HUES64 (cell line): ENCODE data around the gene TNKS1BP1.
"Not testable (repeated sequence)": the region's sequence is repeated elsewhere in the genome, so short reads cannot be mapped to it uniquely, and the experiment has no call there.

Experiments
- H3K27ac ChIP-seq: 2 replicates; pipeline ENCODE4 v1.7.0; 2013; ENCODE audit warnings: low read depth, low read length, inconsistent platforms
- H3K27me3 ChIP-seq: 2 replicates; pipeline ENCODE4 v1.6.1; 2013; ENCODE audit warnings: mild to moderate bottlenecking, low read length; ENCODE audit not compliant: insufficient read depth
- H3K36me3 ChIP-seq: 2 replicates; pipeline ENCODE4 v1.6.1; 2013; ENCODE audit warnings: mild to moderate bottlenecking, low read length; ENCODE audit not compliant: insufficient read depth
- H3K4me1 ChIP-seq: 2 replicates; pipeline ENCODE4 v1.6.1; 2013; ENCODE audit warnings: mild to moderate bottlenecking, low read length, moderate library complexity; ENCODE audit not compliant: insufficient read depth
- H3K4me3 ChIP-seq: 2 replicates; pipeline ENCODE4 v1.5.1; 2013; ENCODE audit warnings: mild to moderate bottlenecking, low read length, moderate library complexity
- H3K9ac ChIP-seq: 2 replicates; pipeline ENCODE4 v1.6.1; 2013; ENCODE audit warnings: mild to moderate bottlenecking, low read depth, low read length
- H3K9me3 ChIP-seq: 2 replicates; pipeline ENCODE4 v1.6.1; 2013; ENCODE audit warnings: low read depth, low read length; ENCODE audit not compliant: insufficient read depth
- WGBS: fragments of 150-250, 120-280 bp; methylation state at CpG from one replicate; pipeline ENCODE4 v1.1.7; 2013; ENCODE audit warnings: missing lambda C conversion rate; 5-methylcytosine and 5-hydroxymethylcytosine counted together

The TNKS1BP1 gene

DNA sequence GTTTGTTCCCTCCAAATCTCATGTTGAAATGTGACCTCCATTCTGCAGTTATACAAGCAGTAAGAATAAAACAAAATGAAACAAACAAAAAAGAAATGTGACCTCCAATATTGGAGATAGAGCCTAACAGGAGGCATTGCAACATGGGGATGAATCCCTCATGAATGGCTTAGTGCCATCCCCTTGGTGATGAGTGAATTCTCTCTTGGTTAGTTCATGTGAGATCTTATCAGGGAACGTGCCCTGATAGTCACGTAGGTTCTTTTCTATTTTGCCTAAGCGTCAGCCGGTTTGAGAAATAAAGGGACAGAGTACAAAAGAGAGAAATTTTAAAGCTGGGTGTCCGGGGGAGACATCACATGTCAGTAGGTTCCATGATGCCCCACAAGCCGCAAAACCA is 43.2 kb downstream of the TNKS1BP1 start:
- 85% methylated on average over 6 of the region's 6 CpGs for WGBS
- not testable (repeated sequence) for H3K9me3 ChIP-seq, H3K9ac ChIP-seq, H3K4me3 ChIP-seq, H3K36me3 ChIP-seq, H3K27ac ChIP-seq, H3K27me3 ChIP-seq
- H3K4me1 ChIP-seq: peaks cover 28% of the 10 kb centered on the region

DNA sequence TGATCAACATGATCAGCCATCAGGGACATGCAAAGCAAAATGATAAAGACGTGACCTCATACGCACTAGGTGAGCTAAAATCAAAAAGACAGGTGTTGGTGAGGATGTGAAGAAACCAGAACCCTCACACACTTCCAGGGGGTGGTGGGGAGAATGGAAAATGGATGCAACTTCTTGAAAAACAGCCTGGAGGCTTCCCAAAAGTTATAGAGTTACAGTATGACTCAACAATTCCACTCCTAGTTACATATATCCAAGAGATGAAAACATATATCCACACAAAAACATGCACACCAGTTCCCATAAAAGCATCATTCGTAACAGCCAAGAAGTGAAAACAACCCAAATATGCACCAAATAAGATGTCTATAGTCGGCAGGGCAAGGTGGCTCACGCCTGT is 45.6 kb downstream of the TNKS1BP1 start:
- Histone ChIP-seq H3K4me1 (peaks cover 23% of the 10 kb centered on the region), H3K9ac (no peak overlapping the region), H3K9me3 (0 out of 2 replicates have a peak, but pooled peaks cover 2% of the 10 kb centered on the region), H3K27me3 (peaks cover 14% of the 10 kb centered on the region), H3K27ac (no peak overlapping the region), H3K4me3 (no peak overlapping the region), H3K36me3 (no peaks in the 10 kb centered on the region)
- WGBS: 95% methylated on average over 5 of the region's 5 CpGs

DNA sequence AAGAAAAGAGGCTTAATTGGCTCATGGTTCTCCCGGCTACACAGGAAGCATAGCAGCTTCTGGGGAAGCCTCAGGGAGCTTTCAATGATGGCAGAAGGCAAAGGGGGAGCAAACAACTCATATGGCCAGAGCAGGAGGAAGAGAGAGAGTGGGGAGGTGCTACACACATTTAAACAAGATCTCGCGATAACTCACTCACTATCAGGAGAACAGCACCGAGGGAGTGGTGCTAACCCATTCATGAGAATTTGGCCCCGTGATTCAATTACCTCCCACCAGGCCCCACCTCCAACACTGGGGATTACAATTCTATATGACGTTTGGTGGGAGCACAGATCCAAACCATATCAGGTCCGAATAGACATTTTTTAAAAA is 46.0 kb downstream of the TNKS1BP1 start:
- no peak overlapping the region for H3K9ac ChIP-seq

DNA sequence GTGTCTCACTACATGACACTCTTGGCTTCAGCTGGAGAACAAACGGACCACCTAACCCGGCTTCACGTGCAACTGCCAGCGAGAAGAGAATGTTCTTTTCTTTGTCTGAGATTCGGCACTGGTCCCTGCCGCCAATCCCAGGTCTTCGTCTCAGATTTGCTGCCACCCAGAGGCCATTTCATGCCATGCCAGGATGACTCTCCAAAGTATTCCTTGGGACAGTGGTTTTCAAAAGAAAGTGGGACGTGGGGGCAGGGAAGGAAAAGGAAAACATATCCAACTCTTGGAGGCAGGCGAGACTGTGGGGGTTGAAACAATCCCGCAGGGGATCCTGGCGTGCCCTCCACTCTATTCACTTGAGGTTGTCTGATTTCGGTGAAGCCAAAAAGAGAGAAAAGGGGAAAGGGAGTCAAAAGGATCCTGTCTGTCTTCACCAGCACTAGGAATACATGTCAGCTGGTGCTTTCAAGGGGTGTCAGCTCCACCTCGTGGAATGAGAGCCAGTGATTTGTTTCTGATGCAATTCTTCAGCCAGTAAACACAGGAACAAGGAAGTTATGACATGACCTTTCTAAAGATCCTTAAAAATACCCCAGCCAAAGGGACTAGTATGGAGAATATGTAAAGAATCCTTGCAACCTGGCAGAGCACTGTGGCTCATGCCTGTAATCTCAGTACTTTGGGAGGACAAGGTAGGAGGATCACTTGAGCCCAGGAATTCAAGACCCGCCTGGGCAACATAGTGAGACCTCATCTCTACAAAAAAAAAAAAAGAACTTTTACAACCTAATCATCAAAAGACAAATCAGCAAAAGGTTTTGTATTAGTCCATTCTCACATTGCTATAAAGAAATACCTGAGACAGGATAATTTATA is 46.7 kb downstream of the TNKS1BP1 start:
- peak overlapping the region; percentile 32; the same call in 1 of the 2 replicates for H3K27ac ChIP-seq
- H3K27me3 ChIP-seq: peaks cover 14% of the 10 kb centered on the region
- H3K4me1 ChIP-seq: peaks cover 14% of the 10 kb centered on the region
- 12% methylated on average over 14 of the region's 14 CpGs for WGBS
- 0 out of 2 replicates have a peak, but pooled peaks cover 4% of the 10 kb centered on the region for H3K9me3 ChIP-seq
- H3K36me3 ChIP-seq: no peaks in the 10 kb centered on the region
- peak overlapping the region; percentile 57; the same call in 1 of the 2 replicates for H3K9ac ChIP-seq
- peak overlapping the region; percentile 33 for H3K4me3 ChIP-seq

More for the DNA sequence above, 46.0 kb downstream of the TNKS1BP1 start:
- Histone ChIP-seq H3K27me3 (peaks cover 14% of the 10 kb centered on the region), H3K27ac (no peak overlapping the region), H3K9me3 (0 out of 2 replicates have a peak, but pooled peaks cover 2% of the 10 kb centered on the region), H3K4me3 (no peak overlapping the region), H3K4me1 (peaks cover 19% of the 10 kb centered on the region), H3K36me3 (no peaks in the 10 kb centered on the region)
- 91% methylated on average over 7 of the region's 7 CpGs for WGBS

DNA sequence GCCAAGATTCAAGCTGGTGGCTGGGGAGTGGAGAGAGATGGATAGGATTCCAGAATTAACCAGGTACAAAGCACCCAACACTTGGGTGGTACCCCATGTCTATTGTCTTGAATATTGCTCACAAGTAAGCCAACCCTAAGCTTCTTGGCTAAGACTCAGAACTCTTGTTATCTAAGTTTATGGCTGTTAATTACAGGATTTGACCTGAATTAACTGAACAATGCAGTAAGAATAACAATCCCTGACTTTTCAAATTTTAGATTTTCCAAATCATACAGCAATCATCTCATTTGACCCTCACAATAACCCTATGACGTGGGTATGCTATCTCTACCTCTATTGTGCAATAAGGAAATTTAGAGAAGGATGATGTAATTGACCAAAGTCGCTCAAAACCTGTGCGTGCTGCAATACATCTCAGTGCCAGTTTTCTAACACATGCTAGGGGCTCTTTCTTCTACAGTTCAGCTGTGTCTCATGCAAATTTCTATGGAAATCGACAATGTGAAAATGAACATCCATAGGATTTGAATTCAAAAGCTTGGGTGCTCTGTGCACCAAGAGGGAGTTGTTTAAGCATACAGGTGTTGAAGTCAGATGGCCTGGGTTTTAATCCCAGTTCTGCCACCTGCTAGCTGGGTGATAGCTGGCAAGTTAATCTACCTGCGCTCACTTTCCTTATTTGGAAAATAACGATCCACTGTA is 47.6 kb downstream of the TNKS1BP1 start:
- no peak overlapping the region for H3K4me3 ChIP-seq
- H3K9me3 ChIP-seq: 0 out of 2 replicates have a peak, but pooled peaks cover 4% of the 10 kb centered on the region
- H3K36me3 ChIP-seq: no peaks in the 10 kb centered on the region
- H3K27me3 ChIP-seq: peaks cover 14% of the 10 kb centered on the region
- WGBS: 94% methylated on average over 4 of the region's 6 CpGs
- no peak overlapping the region for H3K27ac ChIP-seq
- H3K9ac ChIP-seq: no peak overlapping the region
- H3K4me1 ChIP-seq: peaks cover 10% of the 10 kb centered on the region

DNA sequence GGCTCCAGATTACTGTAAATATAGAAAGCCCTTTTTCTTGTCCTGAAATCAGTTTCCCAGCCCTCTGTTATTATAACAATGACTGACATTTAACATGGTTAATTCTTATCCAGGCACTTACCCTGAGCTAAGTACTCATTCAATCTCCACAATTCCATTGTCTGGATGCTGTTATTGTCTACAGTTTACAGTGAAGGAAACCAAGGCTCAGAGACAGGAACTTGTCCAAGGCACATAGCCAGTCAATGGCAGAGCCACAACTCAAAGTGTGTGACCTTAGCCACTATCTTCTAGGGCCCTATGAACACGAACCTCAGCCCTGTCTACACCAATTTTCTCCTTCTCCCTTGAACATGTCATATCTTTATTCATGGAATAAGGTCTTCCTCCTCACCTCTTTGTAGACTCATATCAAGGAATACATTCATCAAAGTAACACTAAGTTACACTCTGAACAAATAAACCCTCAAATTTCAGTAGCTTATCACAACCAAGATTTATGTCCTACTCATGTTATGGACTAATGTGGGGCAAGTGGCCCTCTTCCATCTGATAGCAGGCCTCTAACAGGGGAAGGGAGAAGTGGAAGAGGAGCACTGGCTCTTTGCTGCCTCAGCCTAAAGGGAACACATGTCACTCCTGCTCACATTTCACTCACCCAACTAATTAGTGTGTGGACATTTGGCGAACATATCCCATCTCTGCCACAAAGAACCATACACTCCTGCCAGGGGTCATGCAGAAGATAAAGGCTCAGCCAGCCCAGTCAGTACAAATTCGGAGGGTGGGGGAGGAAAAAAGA is 48.4 kb downstream of the TNKS1BP1 start:
- Histone ChIP-seq H3K27ac (no peak overlapping the region), H3K27me3 (peaks cover 14% of the 10 kb centered on the region), H3K36me3 (no peaks in the 10 kb centered on the region), H3K9ac (no peak overlapping the region), H3K4me3 (no peak overlapping the region), H3K9me3 (0 out of 2 replicates have a peak, but pooled peaks cover 2% of the 10 kb centered on the region), H3K4me1 (peaks cover 10% of the 10 kb centered on the region)
- 83% methylated on average over 3 of the region's 3 CpGs for WGBS

DNA sequence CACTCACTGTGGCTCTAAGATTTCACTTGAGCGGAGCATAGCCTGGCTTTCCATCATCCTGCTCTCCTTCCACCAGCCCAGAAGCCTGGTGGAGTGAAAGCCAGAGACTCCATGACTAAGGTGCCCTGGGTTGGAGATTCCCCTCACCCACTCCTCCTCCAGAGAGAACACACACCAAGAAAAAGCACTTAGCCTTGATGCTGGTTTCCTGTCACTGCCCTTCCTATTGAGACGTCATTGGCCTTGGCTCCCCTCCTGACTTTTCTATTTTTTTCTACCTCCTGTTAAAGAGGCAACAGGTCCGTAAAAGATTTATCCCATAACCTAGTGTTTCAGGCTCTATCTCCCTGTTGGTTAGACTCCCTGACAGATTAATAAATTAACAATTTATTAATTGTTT is 49.2 kb downstream of the TNKS1BP1 start:
- Histone ChIP-seq H3K4me3 (no peak overlapping the region), H3K27ac (no peak overlapping the region), H3K9ac (no peak overlapping the region), H3K27me3 (peaks cover 14% of the 10 kb centered on the region), H3K9me3 (0 out of 2 replicates have a peak, but pooled peaks cover 2% of the 10 kb centered on the region), H3K36me3 (no peaks in the 10 kb centered on the region), H3K4me1 (peaks cover 10% of the 10 kb centered on the region)
- 85% methylated on average over 3 of the region's 3 CpGs for WGBS

DNA sequence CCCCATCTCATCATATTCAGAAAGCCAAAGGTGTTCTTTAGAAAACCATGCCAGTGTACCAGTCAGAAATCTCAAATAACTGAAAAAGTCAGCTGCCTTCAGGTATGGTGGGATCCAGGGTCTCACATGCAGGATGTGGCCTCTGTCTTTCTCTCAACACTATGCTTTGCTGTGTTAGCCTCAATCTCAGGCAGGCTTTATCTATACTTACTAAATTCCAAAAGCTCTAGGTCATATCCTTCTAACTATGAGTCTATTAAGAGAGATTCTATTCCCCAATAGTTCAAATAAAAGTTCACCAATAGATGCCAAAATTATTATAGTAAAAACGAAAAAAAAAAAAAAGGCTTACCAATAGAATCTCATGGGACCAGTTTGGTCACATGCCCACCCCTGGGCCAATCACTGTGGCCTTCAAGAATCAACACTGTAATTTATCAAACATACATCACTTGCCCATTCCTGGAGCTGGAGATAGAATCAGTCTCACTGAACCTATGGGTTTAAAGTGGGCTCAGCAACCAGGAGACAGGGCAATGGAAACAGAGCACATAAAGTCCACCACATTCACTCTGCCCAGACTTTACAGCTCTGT is 49.8 kb downstream of the TNKS1BP1 start:
- H3K9me3 ChIP-seq: 0 out of 2 replicates have a peak, but pooled peaks cover 2% of the 10 kb centered on the region
- WGBS: 100% methylated on average over 1 of the region's 1 CpG
- H3K9ac ChIP-seq: no peak overlapping the region
- no peak overlapping the region for H3K4me3 ChIP-seq
- no peak overlapping the region for H3K27ac ChIP-seq
- H3K27me3 ChIP-seq: peaks cover 14% of the 10 kb centered on the region
- H3K4me1 ChIP-seq: peaks cover 10% of the 10 kb centered on the region
- H3K36me3 ChIP-seq: no peaks in the 10 kb centered on the region

DNA sequence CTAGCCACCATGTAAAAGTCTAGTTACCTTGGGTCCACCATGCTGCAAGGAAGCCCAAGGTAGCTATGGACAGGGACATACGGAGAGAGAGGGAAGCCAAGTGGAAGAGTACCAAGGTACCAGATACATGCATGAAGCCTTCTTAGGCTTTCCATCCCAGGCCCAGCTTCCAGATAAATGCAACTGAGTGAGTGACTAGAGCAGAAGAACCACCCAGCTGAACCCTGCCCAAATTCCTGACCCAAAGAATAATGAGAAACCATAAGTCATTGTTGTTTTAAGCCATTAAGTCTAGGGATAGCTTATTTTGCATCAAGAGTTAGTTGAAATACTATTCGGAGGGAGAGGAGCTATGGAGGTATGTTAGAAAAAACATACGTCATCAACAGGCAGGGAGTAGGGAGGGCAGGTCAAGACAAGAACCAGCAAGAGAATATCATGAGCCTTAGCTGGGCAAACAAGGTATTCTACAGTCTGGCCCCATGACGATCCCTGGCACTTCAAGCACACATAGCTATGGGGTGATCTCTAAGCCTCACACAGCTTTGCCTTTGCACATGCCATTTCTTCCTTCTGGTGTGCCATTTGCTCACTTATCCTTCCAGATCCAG is 51.2 kb downstream of the TNKS1BP1 start:
- Histone ChIP-seq H3K36me3 (no peaks in the 10 kb centered on the region), H3K9me3 (0 out of 2 replicates have a peak, but pooled peaks cover 2% of the 10 kb centered on the region), H3K27me3 (peaks cover 14% of the 10 kb centered on the region), H3K4me1 (peaks cover 10% of the 10 kb centered on the region), H3K4me3 (no peak overlapping the region), H3K27ac (no peak overlapping the region), H3K9ac (no peak overlapping the region)
- WGBS: 96% methylated on average over 4 of the region's 4 CpGs

DNA sequence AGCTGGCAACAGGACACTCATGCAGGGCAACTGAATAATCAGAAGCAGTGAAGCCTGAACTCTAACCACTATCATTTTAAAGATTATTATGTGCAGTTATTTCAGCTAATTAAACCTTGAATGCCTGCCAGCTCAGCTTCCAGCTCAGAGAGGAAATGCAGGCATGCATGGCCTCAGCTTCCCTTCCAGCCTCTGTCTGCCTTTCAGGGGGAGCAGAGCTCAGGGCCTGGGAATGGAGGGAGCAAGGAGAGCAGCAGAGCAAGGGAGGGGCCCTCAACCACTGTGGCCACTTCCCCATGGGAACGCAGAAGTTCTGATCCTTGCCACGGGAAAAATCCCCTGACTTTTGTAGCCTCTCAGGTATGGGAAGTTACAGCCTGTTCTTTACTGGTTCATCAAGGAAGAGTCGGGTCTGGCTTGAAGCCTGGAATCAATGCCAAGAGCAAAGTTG is 55.2 kb downstream of the TNKS1BP1 start:
- Histone ChIP-seq H3K9me3 (peaks cover 19% of the 10 kb centered on the region), H3K9ac (no peak overlapping the region), H3K27ac (no peak overlapping the region), H3K4me1 (no peaks in the 10 kb centered on the region), H3K4me3 (no peak overlapping the region), H3K27me3 (no peaks in the 10 kb centered on the region), H3K36me3 (no peaks in the 10 kb centered on the region)
- WGBS: 65% methylated on average over 3 of the region's 3 CpGs
